Measurements from ENCODE around the gene SPRR2D.

SPRR2D gene

DNA sequence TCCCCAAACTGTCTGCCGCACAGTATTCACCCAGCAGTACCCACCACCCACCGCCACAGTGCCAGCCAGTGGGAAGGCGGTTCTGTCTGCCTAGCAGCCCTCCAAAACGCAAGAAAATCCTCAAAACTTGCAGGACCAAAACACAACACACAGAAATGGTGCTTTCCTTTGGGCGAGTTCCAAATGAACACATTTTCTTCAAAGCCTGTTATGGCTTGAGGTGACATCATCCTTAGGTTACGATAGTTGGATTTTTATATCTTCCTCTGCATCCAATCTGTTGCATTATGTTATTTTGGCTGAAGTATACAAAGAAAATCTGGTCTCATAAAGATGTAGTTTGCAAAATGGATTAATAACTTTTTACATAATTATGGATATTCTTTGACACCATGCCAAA lies 47.7 kb downstream of the SPRR2D start:
- H3K27ac Mint-ChIP-seq = no peak overlapping the region

More for the DNA sequence above, 47.7 kb downstream of the SPRR2D start:
- H3K36me3 Mint-ChIP-seq = no peaks in the 10 kb centered on the region
- no peaks in the 10 kb centered on the region for H3K9me3 Mint-ChIP-seq
- DNase-seq = no peak
- CTCF ChIA-PET = no interaction called here
- no peaks in the 10 kb centered on the region for H3K4me1 Mint-ChIP-seq
- peaks cover 9% of the 10 kb centered on the region for H3K27me3 Mint-ChIP-seq
- no peak overlapping the region for H3K4me3 Mint-ChIP-seq
